Neural progenitor cell (in vitro differentiated cells): ENCODE measurements around the gene NHP2.
"Not testable (repeated sequence)": the region's sequence is repeated elsewhere in the genome, so short reads cannot be mapped to it uniquely, and the experiment has no call there.

Experiments
- EZH2 ChIP-seq: fragments of 200-600 bp; sonication (generic); IDR thresholded peaks from 2 replicates; pipeline ENCODE4 v1.6.1; 2017; ENCODE audit warnings: antibody characterized with exemption, mild to moderate bottlenecking, moderate library complexity
- EZH2phosphoT487 ChIP-seq: fragments of 200-600 bp; sonication (generic); IDR thresholded peaks from 2 replicates; pipeline ENCODE4 v1.6.1; 2017; ENCODE audit warnings: antibody characterized with exemption
- TF ChIP-seq, protein P1 (sequence below): fragments of 200-600 bp; sonication (generic); IDR thresholded peaks from 2 replicates; pipeline ENCODE4 v1.5.1; 2017; ENCODE audit warnings: antibody characterized with exemption, mild to moderate bottlenecking

DNA sequence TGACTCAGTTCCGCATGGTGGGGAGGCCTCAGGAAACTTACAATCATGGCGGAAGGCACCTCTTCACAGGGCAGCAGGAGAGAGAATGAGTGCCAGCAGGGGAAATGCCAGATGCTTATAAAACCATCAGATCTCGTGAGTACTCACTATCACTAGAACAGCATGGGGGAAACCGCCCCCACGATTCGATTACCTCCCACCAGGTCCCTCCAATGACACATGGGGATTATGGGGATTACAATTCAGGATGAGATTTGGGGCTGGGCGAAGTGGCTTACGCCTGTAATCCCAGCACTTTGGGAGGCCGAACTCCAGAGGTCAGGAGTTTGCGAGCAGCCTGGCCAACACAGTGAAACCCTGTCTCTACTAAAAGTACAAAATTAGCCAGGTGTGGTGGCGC is 44.5 kb upstream of the NHP2 start:
- not testable (repeated sequence) for TF ChIP-seq EZH2phosphoT487, EZH2
- TF ChIP-seq, protein P1, sequence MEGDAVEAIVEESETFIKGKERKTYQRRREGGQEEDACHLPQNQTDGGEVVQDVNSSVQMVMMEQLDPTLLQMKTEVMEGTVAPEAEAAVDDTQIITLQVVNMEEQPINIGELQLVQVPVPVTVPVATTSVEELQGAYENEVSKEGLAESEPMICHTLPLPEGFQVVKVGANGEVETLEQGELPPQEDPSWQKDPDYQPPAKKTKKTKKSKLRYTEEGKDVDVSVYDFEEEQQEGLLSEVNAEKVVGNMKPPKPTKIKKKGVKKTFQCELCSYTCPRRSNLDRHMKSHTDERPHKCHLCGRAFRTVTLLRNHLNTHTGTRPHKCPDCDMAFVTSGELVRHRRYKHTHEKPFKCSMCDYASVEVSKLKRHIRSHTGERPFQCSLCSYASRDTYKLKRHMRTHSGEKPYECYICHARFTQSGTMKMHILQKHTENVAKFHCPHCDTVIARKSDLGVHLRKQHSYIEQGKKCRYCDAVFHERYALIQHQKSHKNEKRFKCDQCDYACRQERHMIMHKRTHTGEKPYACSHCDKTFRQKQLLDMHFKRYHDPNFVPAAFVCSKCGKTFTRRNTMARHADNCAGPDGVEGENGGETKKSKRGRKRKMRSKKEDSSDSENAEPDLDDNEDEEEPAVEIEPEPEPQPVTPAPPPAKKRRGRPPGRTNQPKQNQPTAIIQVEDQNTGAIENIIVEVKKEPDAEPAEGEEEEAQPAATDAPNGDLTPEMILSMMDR = not testable (repeated sequence)
